Activated T-cell treated with anti-CD3 and anti-CD28 coated beads for 1 hour (primary cell): ENCODE data around the gene BCL2L1.
"Not testable (repeated sequence)": the region's sequence is repeated elsewhere in the genome, so short reads cannot be mapped to it uniquely, and the experiment has no call there.

Source experiments
- DNase-seq: peaks from one replicate; pipeline ENCODE4 v3.0.0-alpha.2; 2020; ENCODE audit warnings: low read depth

Gene BCL2L1

GRCh38 chr20:31674895-31675827 lies 47.5 kb downstream of the BCL2L1 start:
- DNase-seq, result peak; percentile 38

GRCh38 chr20:31673943-31674463 lies 48.7 kb downstream of the BCL2L1 start:
- no peak for DNase-seq

- DNase-seq, result no peak
These were observed 49.2 kb downstream of the BCL2L1 start for GRCh38 chr20:31673435-31673834.

GRCh38 chr20:31671324-31671723 lies 51.3 kb downstream of the BCL2L1 start:
- no peak for DNase-seq

GRCh38 chr20:31670371-31671228 lies 52.1 kb downstream of the BCL2L1 start:
- no peak for DNase-seq

- DNase-seq, result no peak
These were observed 52.8 kb downstream of the BCL2L1 start for GRCh38 chr20:31669876-31670275.

GRCh38 chr20:31668944-31669343 lies 53.7 kb downstream of the BCL2L1 start:
- DNase-seq, result not testable (repeated sequence)

GRCh38 chr20:31667315-31668285 lies 55.1 kb downstream of the BCL2L1 start:
- DNase-seq, result no peak

GRCh38 chr20:31666258-31667042 lies 56.2 kb downstream of the BCL2L1 start:
- no peak for DNase-seq

- no peak for DNase-seq
These were observed 56.9 kb downstream of the BCL2L1 start for GRCh38 chr20:31665753-31666152.

GRCh38 chr20:31664696-31665354 lies 57.8 kb downstream of the BCL2L1 start:
- no peak for DNase-seq

GRCh38 chr20:31663838-31664695 lies 58.6 kb downstream of the BCL2L1 start:
- no peak for DNase-seq

- no peak for DNase-seq
These were observed 59.2 kb downstream of the BCL2L1 start for GRCh38 chr20:31663524-31663837.

- no peak for DNase-seq
These were observed 60.3 kb downstream of the BCL2L1 start for GRCh38 chr20:31662372-31662854.

- peak; percentile 80 for DNase-seq
These were observed 60.9 kb downstream of the BCL2L1 start for GRCh38 chr20:31661625-31662371.

- no peak for DNase-seq
These were observed 68.1 kb downstream of the BCL2L1 start for GRCh38 chr20:31654534-31654933.

- no peak for DNase-seq
These were observed 69.1 kb downstream of the BCL2L1 start for GRCh38 chr20:31653561-31653960.

GRCh38 chr20:31652917-31653396 lies 69.7 kb downstream of the BCL2L1 start:
- DNase-seq, result no peak
